HepG2 (cell line): Measurements from ENCODE around the gene NKAIN4.

Experiments used
- ATF7-NPFF ChIP-seq: sonication (generic); formaldehyde crosslinking; IDR thresholded peaks from 2 replicates; pipeline ENCODE4 v1.8.1; 2023; ENCODE audit warnings: mild to moderate bottlenecking, low read depth, missing genetic modification reagents, moderate library complexity
- DPF2 ChIP-seq: sonication (generic); formaldehyde crosslinking; IDR thresholded peaks from 2 replicates; pipeline ENCODE4 v1.4.0; 2020; ENCODE audit warnings: mild to moderate bottlenecking, low read depth, missing genetic modification reagents, borderline replicate concordance
- E2F1 ChIP-seq: sonication (generic); formaldehyde crosslinking; IDR thresholded peaks from 2 replicates; pipeline ENCODE4 v1.5.0; 2020; ENCODE audit warnings: missing genetic modification reagents
- FOXJ3 ChIP-seq: sonication (generic); formaldehyde crosslinking; IDR thresholded peaks from 2 replicates; pipeline ENCODE4 v1.4.0; 2020; ENCODE audit warnings: missing genetic modification reagents, mild to moderate bottlenecking, borderline replicate concordance
- IRF2 ChIP-seq: IDR thresholded peaks from 2 replicates; pipeline ENCODE4 v1.6.1; 2018; ENCODE audit warnings: missing genetic modification reagents, missing compliant biosample characterization
- NFE2L2 ChIP-seq: fragments of 150-350 bp; IDR thresholded peaks from 2 replicates; pipeline ENCODE4 v1.6.1; 2014; ENCODE audit warnings: low read length
- POGZ ChIP-seq: sonication (generic); formaldehyde crosslinking; IDR thresholded peaks from 2 replicates; pipeline ENCODE4 v1.4.0; 2020; ENCODE audit warnings: mild to moderate bottlenecking, missing genetic modification reagents
- POLR2AphosphoS5 ChIP-seq: IDR thresholded peaks from 2 replicates; pipeline ENCODE4 v1.6.1; 2012; ENCODE audit warnings: low read depth, low read length
- RAD21 ChIP-seq: fragments of 450-650 bp; formaldehyde crosslinking; IDR thresholded peaks from 2 replicates; pipeline ENCODE4 v1.5.0; 2020; ENCODE audit warnings: mild to moderate bottlenecking
- RFX3 ChIP-seq: IDR thresholded peaks from 2 replicates; pipeline ENCODE4 v1.6.1; 2016; ENCODE audit warnings: missing biosample characterization, missing genetic modification reagents
- SIN3A ChIP-seq: IDR thresholded peaks from 2 replicates; pipeline ENCODE4 v1.6.1; 2011; ENCODE audit warnings: low read depth, mild to moderate bottlenecking, control low read depth, low read length, borderline replicate concordance
- ZNF274 ChIP-seq: sonication (generic); formaldehyde crosslinking; IDR thresholded peaks from 2 replicates; pipeline ENCODE4 v1.5.1; 2020; ENCODE audit warnings: mild to moderate bottlenecking, missing genetic modification reagents
- TF ChIP-seq, protein P1 (sequence below): IDR thresholded peaks from 2 replicates; pipeline ENCODE4 v1.6.1; 2012; ENCODE audit warnings: inconsistent platforms
- TF ChIP-seq, protein P2 (sequence below): sonication (generic); formaldehyde crosslinking; IDR thresholded peaks from 2 replicates; pipeline ENCODE4 v1.5.0; 2020; ENCODE audit warnings: mild to moderate bottlenecking, missing genetic modification reagents, moderate library complexity

DNA sequence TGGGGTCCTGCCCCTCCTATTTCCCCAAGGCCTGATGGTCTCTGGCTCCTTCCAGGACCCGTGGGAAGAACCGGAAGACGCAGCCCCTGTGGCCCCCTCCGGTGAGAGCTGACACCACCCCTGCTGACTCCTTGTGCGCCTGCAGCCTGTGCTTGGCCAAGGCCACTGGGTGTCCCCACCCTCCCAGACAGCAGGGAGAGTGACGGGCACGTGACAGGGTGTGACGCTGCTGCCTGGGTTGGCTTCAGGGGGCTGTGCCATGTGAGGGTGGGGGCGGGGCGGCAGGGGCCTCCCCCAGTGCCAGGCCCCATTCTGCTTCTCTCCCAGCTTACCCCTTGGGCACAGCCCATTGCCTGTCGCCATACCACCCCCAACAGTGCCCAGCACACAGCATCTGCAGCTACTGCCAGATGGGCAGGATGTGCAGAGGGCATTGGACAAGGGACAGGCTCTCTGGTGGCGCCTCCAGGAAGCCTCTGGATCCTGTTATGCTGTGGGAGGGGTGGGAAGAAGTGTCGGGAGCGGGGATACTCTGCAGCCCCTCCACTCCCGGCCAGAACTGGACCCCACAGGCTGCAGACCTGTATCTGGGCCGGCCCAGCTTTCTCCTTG, 15.6 kb downstream of the NKAIN4 start:
- TF ChIP-seq DPF2 (CRISPR knock-in tag) (no peak), RAD21 (no peak), E2F1 (CRISPR knock-in tag) (no peak), SIN3A (no peak), RFX3 (no peak), POGZ (no peak), POLR2AphosphoS5 (no peak), NFE2L2 (no peak), ZNF274 (CRISPR knock-in tag) (no peak), ATF7-NPFF (no peak), IRF2 (CRISPR knock-in tag) (no peak), FOXJ3 (CRISPR knock-in tag) (no peak)
- TF ChIP-seq, protein P1, sequence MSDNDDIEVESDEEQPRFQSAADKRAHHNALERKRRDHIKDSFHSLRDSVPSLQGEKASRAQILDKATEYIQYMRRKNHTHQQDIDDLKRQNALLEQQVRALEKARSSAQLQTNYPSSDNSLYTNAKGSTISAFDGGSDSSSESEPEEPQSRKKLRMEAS = peak; percentile 26; the same call in 1 of the 2 replicates
- TF ChIP-seq, protein P2, sequence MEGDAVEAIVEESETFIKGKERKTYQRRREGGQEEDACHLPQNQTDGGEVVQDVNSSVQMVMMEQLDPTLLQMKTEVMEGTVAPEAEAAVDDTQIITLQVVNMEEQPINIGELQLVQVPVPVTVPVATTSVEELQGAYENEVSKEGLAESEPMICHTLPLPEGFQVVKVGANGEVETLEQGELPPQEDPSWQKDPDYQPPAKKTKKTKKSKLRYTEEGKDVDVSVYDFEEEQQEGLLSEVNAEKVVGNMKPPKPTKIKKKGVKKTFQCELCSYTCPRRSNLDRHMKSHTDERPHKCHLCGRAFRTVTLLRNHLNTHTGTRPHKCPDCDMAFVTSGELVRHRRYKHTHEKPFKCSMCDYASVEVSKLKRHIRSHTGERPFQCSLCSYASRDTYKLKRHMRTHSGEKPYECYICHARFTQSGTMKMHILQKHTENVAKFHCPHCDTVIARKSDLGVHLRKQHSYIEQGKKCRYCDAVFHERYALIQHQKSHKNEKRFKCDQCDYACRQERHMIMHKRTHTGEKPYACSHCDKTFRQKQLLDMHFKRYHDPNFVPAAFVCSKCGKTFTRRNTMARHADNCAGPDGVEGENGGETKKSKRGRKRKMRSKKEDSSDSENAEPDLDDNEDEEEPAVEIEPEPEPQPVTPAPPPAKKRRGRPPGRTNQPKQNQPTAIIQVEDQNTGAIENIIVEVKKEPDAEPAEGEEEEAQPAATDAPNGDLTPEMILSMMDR (CRISPR knock-in tag) = peak; percentile 79
